WTC11 (cell line): ENCODE data around the gene APOE.

Experiments used
- ATF6 ChIP-seq: sonication (generic); formaldehyde crosslinking; IDR thresholded peaks from 2 replicates; pipeline ENCODE4 v1.8.1; 2023; ENCODE audit warnings: mild to moderate bottlenecking, missing genetic modification reagents
- CTCF ChIP-seq: fragments of 200-600 bp; IDR thresholded peaks from 2 replicates; pipeline ENCODE4 v1.8.0; 2022; ENCODE audit warnings: antibody characterized with exemption
- E2F4 ChIP-seq: sonication (generic); formaldehyde crosslinking; IDR thresholded peaks from 2 replicates; pipeline ENCODE4 v1.8.1; 2022; ENCODE audit warnings: low read depth, mild to moderate bottlenecking, moderate library complexity, missing genetic modification reagents, borderline replicate concordance
- MAX ChIP-seq: sonication (generic); formaldehyde crosslinking; IDR thresholded peaks from 2 replicates; pipeline ENCODE4 v1.8.0; 2022; ENCODE audit warnings: mild to moderate bottlenecking, missing genetic modification reagents
- NFYB ChIP-seq: sonication (generic); formaldehyde crosslinking; conservative IDR thresholded peaks from 2 replicates; pipeline ENCODE4 v1.8.0; 2022; ENCODE audit warnings: low read depth, missing genetic modification reagents
- PREB ChIP-seq: sonication (generic); formaldehyde crosslinking; IDR thresholded peaks from 2 replicates; pipeline ENCODE4 v1.8.1; 2022; ENCODE audit warnings: mild to moderate bottlenecking, missing genetic modification reagents, moderate library complexity, borderline replicate concordance
- SP1 ChIP-seq: sonication (generic); formaldehyde crosslinking; conservative IDR thresholded peaks from 2 replicates; pipeline ENCODE4 v1.8.1; 2022; ENCODE audit warnings: missing genetic modification reagents
- ZBTB21 ChIP-seq: sonication (generic); formaldehyde crosslinking; IDR thresholded peaks from 2 replicates; pipeline ENCODE4 v1.8.1; 2023; ENCODE audit warnings: mild to moderate bottlenecking, missing genetic modification reagents, borderline replicate concordance

GRCh38 chr19:44948237-44948636 lies 42.6 kb downstream of the APOE start:
- TF ChIP-seq NFYB (no peak), CTCF (no peak), SP1 (CRISPR knock-in tag) (no peak), PREB (no peak), E2F4 (CRISPR knock-in tag) (no peak), MAX (no peak), ZBTB21 (CRISPR knock-in tag) (no peak), ATF6 (CRISPR knock-in tag) (no peak)
